IPS DF 19.7 (cell line): ENCODE measurements around the gene DSTYK.
"Not testable (repeated sequence)": the region's sequence is repeated elsewhere in the genome, so short reads cannot be mapped to it uniquely, and the experiment has no call there.

Source experiments
- DNase-seq: peaks from one replicate; pipeline ENCODE4 v3.0.0-alpha.2; 2013; ENCODE audit warnings: low read depth, low spot score

The DSTYK gene

GRCh38 chr1:205240569-205240968 lies 29.1 kb upstream of the DSTYK start:
- DNase-seq: no peak

DNA sequence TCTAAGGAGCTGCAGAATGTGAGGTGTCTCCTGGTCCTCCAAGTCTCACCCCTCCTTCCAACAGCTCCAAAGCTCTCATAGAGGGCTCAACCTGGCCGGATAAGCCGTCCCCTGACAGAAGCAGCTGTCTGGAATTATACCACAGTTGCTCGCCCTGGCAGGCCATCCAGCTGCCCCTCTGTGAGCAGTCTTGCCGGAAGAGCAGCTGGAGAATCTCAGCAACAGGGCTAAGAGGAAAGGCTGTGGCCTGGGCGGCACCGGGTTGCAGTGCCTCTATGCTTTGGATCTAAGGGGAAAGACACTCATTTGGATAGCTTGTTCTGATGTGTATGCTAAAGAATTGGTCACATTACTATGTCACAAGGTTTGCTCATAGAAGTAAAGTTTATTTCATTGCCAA lies 28.6 kb upstream of the DSTYK start:
- no peak for DNase-seq

- no peak for DNase-seq
These were observed 27.6 kb upstream of the DSTYK start for GRCh38 chr1:205239078-205239477.

DNA sequence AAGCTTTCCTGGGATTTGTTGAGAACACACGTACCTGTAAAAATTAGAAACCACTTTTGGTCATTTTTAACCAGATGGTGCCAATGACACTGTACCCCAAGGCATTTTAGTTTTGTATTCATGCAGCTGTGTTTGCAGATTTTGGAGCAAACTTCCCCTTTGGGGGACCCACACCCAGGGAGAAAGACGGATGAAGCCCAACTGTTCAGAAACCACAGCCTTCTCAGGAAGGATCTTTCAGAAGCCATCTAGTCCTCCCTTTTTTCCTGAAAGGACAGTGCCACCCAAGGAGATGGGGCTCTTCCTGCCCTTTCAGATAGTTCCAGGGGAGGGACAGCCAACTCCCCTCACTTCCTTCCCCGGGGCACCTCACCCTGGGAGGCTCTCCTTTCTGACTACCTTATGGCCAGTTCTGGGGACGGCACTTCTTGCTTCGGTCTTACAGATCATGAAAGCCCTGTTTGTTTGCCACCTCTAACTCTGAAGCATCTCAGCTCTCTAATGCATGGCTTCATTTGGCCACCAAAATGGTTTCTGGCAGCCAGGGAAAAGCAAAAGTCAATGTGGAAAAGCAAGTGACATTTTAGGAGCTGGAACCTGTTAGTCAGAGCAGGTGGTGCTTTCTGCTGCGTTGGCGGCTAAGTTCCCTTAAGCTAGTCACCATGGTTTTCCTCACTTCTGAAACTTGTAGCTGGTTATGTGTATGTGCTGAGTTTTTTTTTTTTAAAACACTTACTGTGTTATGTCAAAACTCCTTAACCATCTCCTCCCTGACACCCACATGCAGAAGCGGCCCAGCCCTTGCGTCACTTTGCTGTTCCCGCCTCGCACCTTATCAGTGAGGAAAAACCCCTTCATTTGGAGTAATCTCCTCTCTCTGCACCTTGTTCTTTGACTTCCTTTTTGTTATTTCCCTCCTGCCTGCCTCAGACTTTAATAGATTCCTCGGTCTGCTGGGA lies 26.3 kb upstream of the DSTYK start:
- no peak for DNase-seq

- DNase-seq: no peak
These were observed 25.5 kb upstream of the DSTYK start for GRCh38 chr1:205236951-205237475.

GRCh38 chr1:205236526-205236925 lies 25.0 kb upstream of the DSTYK start:
- no peak for DNase-seq

DNA sequence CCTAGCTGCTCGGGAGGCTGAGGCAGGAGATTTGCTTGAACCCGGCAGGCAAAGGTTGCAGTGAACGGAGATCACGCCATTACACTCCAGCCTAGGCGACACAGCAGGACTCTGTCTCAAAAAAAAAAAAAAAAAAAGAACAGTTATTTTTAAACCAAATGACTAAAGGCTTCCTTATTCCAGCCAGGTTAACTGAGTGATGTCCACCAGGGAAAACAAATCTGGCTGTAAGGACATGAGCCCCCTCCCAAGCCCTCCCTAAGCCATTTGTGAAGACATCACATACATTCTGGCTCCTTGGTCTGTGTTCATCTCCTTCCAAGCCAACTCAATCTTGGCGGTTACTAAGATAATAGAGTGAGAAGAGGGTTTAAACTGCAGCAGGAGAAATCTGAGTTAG lies 24.4 kb upstream of the DSTYK start:
- DNase-seq: no peak

- DNase-seq: not testable (repeated sequence)
These were observed 22.5 kb upstream of the DSTYK start for GRCh38 chr1:205233986-205234385.

- DNase-seq: no peak
These were observed 21.5 kb upstream of the DSTYK start for GRCh38 chr1:205232945-205233397.

DNA sequence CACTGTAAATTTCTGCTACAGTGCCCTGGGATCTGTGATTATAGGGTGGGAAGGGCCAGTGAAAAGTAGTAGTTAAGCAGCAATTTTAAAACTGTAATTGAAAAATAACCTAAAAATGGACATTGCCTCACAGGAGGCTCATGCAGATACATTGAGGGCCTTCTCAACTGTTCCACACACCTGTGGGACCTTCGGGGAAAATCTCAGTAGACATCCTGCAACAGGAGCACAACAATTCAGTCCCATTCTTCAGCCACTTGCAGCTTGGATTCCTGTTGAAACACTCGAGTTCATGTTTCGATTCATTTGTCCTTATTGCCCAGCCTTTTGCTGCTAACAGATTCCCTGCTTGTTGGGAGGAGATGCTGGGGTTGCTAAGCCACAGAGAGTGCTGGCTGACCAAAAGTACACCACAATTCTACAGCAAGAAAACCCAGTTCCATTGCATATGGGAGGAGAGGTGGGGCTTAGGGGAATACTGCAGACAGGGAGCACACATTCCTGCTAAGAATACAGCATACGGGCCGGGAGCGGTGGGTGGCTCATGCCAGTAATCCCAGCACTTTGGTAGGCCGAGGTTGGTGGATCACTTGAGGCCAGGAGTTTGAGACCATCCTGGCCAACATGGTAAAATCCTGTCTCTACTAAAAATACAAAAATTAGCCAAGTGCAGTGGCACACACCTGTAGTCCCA lies 20.8 kb upstream of the DSTYK start:
- no peak for DNase-seq

GRCh38 chr1:205230982-205231381 lies 19.5 kb upstream of the DSTYK start:
- DNase-seq: no peak

- DNase-seq: no peak
These were observed 18.6 kb upstream of the DSTYK start for GRCh38 chr1:205229916-205230700.

DNA sequence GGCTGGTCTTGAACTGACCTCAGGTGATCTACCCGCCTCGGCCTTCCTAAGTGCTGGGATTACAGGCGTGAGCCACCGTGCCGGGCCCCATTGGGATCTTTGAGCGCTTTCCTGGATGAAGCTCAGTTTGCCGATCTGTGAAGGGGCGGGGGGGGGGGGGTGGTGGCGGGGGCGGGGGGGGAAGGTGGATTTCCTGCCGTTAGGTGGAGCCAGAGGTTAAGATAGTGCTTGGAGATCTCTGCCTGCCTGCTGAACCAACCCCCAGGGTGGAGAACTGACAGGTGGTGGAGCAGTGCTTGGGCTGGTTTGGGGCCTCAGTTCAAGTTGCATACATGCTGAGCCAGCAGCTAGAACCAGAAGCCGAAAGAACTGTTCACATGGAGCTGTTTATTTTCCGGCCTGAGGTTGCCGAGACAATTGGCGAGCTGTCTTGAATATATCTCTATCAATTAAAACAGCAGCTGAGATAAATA lies 17.9 kb upstream of the DSTYK start:
- DNase-seq: peak; percentile 76

GRCh38 chr1:205228093-205228521 lies 16.6 kb upstream of the DSTYK start:
- DNase-seq: no peak

DNA sequence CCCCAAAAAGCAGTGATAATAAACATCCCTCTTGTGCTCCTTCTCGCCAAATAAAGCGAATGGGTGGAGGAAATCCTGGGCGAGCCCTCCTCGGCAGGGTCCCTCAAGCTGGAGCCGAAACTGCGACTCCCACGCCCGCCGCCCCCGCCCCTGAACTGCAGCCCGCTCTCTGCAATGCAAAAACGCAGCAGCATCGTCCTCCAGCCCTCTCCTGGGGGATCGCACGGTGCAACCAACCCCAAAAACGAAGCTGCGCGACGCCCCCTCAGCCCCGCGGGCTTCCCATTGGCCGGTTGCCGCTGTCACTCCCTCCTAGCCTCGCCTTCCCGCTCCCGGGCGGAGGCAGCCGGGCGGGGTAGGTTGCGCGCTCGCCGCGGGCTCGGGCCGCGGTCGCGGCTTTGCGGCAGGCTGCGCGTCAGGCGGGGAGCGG lies 16.1 kb upstream of the DSTYK start, which contains the start of gene TMCC2:
Gene TMCC2, plus strand, starts transcription at position 363 of the 430 bp plus-strand sequence. CDS start 619 bp downstream, outside the sequence.
- DNase-seq: peak; percentile 94

GRCh38 chr1:205226868-205227583 lies 15.5 kb upstream of the DSTYK start:
- no peak for DNase-seq

DNA sequence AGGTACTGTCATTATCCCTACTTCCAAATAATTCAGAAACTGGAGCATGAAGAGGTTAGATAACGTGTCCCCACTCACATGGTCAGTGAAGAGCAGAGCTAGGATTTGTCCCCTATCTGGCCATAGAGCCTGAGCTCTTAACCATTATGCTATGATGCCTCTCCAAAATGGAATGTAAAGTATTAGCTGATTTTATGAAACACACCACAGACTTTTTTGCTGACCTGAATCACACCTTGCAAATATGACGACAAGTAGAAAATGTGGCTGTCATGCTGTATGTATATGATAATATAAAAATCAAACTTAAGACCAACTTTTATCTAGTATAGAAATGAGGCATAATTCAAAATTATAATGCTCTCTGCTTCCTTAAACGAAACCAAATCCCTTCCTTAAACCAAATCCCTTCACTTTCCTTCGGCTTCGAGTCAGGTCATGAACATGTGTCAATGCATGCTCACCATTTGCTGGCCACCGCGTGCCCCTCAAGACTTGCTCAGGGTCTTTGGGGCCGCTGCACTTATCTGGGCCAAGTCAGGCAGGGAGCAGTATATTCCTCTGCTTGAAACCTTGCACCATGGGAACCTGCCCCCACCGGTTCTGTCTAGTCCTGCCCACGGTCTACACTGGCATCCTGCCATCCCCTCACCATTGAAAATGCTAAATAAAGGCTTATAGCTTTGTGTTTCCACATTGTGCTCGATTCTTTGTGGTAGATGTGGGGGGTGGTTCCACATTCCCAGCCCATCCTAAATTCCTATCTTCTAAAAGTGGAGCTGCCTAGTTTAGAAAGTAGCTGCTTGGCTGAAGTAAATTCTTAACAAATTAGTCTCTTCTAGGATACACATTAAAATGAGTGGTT lies 14.6 kb upstream of the DSTYK start:
- DNase-seq: no peak

- no peak for DNase-seq
These were observed 13.2 kb upstream of the DSTYK start for GRCh38 chr1:205224736-205225135.

DNA sequence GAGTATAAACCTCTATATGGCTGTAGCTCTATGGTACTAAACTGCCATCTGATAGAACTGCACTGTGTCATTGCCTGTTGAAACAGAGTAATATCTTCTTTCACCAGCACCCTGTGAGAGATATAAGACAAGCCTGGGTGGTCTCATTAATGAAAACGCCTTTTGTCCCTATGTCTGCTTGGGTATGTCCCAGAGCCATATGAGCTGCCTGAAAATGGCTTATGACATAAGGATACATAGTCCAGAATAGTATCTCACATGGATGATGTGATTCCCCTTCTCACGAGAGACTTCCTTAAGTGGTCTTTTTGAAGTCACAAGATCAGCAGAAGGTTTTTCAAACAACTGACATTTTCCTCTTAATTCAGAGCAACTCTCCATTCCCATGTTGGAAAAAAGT lies 8.9 kb upstream of the DSTYK start:
- no peak for DNase-seq

DNA sequence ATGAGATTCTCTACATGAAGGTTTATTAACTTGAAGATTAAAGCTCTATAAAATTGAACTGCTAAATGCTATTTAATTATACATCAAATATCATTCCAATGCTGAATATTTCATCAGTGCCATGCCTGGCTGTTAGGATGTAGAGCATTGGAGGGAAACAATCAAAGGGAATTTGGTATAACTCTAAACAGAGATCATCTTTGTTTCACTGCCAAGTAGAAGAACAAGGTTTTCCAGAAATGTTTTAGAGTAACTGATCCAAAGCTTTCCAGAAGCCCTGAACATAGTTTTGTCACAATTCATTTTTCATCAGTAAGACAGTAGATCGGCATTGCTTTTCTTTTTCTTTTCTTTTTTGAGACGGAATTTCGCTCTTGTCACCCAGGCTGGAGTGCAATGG lies 5.9 kb upstream of the DSTYK start:
- DNase-seq: no peak
